GM19025 (cell line): ENCODE results near the gene CIAO2B.
"Not testable (repeated sequence)": the region's sequence is repeated elsewhere in the genome, so short reads cannot be mapped to it uniquely, and the experiment has no call there.

Experiments used
- ATAC-seq: cut with Tn5 transposase; IDR thresholded peaks from one replicate; pipeline ENCODE4 v1.9.1; 2021; ENCODE audit warnings: mild to moderate bottlenecking, low read depth, moderate library complexity; ENCODE audit not compliant: unreplicated experiment

Gene CIAO2B

DNA sequence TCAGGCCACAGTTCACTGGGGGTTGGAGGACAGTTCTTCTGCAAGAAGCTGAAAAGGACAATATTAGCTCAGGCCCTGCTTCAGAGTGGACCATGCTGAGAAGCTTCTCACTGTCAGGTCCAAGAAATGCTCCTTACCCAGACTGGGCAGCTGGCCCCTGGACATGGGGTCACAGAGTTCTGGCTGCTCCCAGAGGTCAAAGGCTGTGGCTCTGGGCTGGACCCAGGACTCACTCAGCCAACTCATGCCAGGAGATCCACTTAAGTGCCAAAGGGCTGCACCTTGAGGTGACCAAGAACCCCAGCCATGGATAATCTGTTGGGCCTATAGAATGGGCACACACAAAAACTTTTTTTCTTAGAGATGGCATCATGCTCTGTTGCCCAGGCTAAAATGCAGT, 5.2 kb upstream of the CIAO2B start:
- no peak for ATAC-seq

GRCh38 chr16:66937725-66938337, 3.6 kb upstream of the CIAO2B start:
- no peak for ATAC-seq

- ATAC-seq, result no peak
Observed at GRCh38 chr16:66936889-66937554, 2.8 kb upstream of the CIAO2B start.

GRCh38 chr16:66936462-66936861, 2.3 kb upstream of the CIAO2B start:
- no peak for ATAC-seq

- no peak for ATAC-seq
Observed at GRCh38 chr16:66935314-66936011, 1.3 kb upstream of the CIAO2B start, which contains the start of gene CES2. CES2 (plus strand) TSS chr16:66935516; CDS start chr16:66935636, 120 bp downstream.

- ATAC-seq, result not testable (repeated sequence)
Observed at GRCh38 chr16:66934839-66935313, 674 bp upstream of the CIAO2B start.

DNA sequence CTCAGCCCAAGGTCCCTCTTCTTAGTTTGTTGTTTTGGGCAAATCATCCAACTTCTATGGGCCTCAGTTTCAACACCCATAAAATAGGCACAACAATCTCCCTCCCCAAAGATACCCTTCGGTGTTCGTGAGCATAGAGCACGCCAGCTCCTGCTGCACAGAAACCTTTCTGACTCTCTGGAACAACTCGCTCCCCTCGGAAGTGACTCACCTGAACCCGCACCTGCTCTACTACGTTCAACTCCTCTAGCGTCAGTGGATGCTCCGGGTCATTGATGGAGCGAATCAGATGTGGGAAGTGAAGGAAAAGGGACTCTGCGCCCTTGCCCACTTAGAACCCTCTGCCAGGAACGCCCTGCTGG, 445 bp downstream of the CIAO2B start:
- ATAC-seq, result peak; percentile 14

- no peak for ATAC-seq
Observed at GRCh38 chr16:66932076-66932475, 2.1 kb downstream of the CIAO2B start.

DNA sequence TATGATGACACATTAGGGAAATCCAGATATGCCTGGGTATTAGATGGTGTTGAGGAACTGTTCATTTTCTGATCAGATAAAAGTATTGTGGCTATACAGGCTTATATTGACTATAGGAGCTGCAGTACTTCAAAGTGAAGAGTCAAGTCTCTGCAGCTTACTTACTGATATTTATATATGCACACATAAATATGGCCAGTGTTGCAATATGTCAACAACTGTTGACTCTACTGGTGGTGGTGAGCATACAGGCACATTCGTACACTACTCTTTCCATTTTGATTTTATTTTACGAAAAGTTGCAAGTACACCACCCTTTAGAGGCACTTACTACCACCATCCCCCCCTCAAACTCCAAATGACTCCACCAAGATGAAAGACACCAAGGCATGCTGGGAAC, 2.5 kb downstream of the CIAO2B start:
- ATAC-seq, result no peak

DNA sequence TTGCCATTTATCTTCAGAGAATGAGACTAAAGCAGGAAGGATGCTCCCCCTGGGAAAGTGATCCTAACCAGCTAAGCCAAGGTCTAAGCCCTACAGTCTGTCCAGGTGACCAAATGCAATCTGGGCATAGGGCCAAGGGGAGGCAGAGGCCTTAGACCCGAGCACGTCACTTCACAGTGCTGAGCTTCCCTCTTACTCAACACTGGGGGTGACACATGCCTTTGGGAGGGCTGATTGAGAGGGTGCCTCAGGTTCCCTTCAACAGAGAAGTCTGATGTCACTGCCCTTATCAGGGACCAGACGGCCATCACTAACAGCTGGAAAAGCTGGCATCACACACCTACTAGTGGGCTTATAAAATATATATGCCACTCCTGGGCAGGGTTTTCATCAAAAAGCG, 4.0 kb downstream of the CIAO2B start:
- ATAC-seq, result no peak

GRCh38 chr16:66928702-66929388, 5.4 kb downstream of the CIAO2B start:
- ATAC-seq, result no peak

GRCh38 chr16:66927918-66928649, 6.1 kb downstream of the CIAO2B start:
- no peak for ATAC-seq

GRCh38 chr16:66926961-66927436, 7.2 kb downstream of the CIAO2B start:
- ATAC-seq, result no peak

DNA sequence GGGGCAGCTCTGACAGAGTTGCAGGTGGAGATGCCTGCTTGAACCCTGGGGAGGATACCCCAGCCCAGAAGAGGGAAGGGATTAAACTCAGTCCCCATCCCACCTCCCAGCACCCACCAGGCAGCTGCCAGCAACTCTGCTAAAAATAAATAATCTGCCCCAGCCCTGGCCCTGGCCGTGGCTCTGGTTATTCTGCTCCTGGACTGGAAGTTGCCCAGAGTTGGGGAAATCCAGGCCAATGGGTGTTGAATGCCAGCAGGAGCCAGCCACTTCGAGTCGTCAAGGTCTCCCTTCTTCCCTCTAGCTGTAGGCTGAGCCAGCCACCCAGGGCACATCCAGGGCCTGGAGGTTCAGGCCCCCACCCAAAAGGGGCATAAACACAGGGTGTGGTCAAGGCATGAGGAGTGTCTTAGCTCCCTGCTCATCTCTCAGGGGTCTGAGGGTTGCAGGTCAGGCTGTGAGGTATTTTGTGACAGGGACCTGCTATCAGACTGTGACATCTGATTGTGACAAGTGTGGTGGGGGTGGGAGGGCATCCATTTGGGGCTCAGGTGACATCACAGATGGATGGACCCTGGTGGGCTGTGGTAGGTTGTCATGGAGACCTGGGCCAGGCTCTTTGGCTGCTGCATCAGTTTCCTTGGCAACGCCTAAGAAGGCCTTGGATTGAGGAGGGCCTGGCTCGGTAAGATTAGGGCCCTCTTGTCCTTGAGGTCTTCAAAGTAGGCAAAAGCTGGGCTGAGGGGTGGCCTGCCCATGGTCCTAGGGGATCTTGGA, 7.8 kb downstream of the CIAO2B start:
- no peak for ATAC-seq

GRCh38 chr16:66925322-66925840, 8.8 kb downstream of the CIAO2B start, which contains the start of gene RRAD:
RRAD (minus strand) TSS chr16:66925535; CDS start chr16:66925179, 356 bp downstream.
- peak; percentile 19 for ATAC-seq

- ATAC-seq, result peak; percentile 42
Observed at GRCh38 chr16:66924527-66925321, 9.5 kb downstream of the CIAO2B start.

DNA sequence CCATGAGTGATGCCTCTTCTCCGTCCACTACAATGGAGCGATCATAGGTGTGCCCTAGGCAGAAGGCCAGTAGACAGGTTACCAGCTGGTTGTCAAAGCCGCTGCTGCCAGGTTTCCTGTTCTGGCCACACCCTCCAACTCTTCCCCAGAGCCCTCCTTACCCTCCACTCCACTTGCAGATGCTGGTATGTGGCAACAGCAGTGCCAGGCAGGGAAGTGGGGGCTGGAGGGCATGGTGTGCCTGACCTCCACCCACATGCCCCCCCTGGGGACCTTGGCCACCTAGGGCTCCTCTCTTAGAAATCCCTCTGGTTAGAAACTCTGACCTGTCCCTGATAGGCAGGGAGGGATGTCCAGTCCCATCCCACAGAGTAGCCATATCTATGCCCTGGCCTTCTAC, 10.3 kb downstream of the CIAO2B start:
- no peak for ATAC-seq

GRCh38 chr16:66923247-66923731, 10.9 kb downstream of the CIAO2B start:
- ATAC-seq, result no peak
